Measurements from ENCODE around the gene PRUNE2. TPM values are rescaled to one million over a fixed set of nuclear protein-coding genes. Genes with fewer than 3 reads are reported as not detected.

PRUNE2 gene
- total and polyA plus RNA-seq, 9 of the 15 experiments (the other 6 are each of a cell fraction or from before 2014, with no cell fraction given): 0.05 to 0.45 (median 0.18) TPM; not detected in 1

DNA sequence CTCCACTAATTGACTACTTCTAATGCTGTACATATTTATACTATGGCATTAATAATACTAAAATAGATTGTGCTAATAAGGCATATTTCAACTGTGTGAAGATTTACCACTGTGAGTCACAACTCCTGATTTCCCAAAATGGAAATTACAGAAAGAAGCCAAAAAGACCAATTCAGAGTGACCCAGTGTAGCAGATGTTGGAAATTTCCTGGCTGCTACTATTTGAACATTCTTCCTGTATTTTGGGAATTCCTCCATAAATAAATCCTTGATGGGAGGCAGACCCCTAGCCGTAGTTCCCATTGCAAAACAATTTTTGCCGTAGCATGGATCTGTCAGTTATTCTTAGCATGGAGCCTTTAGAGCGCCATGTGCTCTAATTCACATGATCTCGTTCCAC is 11.4 kb upstream of the PRUNE2 start:
- Histone ChIP-seq H3K4me1 (replicated peaks in 1 of 2; ENCODE audit: control insufficient read depth in 2 of 2, insufficient read depth in 2 of 2, low read length in 2 of 2) (no peaks in the 10 kb centered on the region), H3K4me3 (no peak overlapping the region), H3K27ac (ENCODE audit: extremely low read depth, low read depth, low read length) (no peak overlapping the region), H3K9me1 (ENCODE audit: control insufficient read depth, insufficient read depth, low read length) (no peaks in the 10 kb centered on the region), H3K9me3 (replicated peaks; ENCODE audit: control insufficient read depth, insufficient read depth, low read depth, low read length) (no peaks in the 10 kb centered on the region), H3K4me2 (ENCODE audit: insufficient read depth, low read length) (no peak overlapping the region), H2AFZ (ENCODE audit: low read depth, low read length) (no peak overlapping the region), H3K79me2 (ENCODE audit: control insufficient read depth, insufficient read depth, low read length) (no peaks in the 10 kb centered on the region), H4K20me1 (replicated peaks; ENCODE audit: control insufficient read depth, insufficient read depth, low read length) (no peaks in the 10 kb centered on the region), H3K27me3 (ENCODE audit: control insufficient read depth in 2 of 2, insufficient read depth in 2 of 2, low read length in 2 of 2) (no peaks in the 10 kb centered on the region), H3K9ac (ENCODE audit: insufficient read depth in 1 of 2, low read depth in 2 of 2, low read length in 2 of 2) (no peak overlapping the region), H3K36me3 (ENCODE audit: control insufficient read depth, insufficient read depth, low read length) (no peaks in the 10 kb centered on the region)
- no peak for TF ChIP-seq ZNF175 (CRISPR knock-in tag; IDR thresholded peaks at IDR 0.05; ENCODE audit: low read depth)
- no peak for TF ChIP-seq LARP7 (IDR thresholded peaks at IDR 0.05)
- no peak for TF ChIP-seq GTF2A2 (tag; IDR thresholded peaks at IDR 0.05)
- TF ChIP-seq, protein P1, sequence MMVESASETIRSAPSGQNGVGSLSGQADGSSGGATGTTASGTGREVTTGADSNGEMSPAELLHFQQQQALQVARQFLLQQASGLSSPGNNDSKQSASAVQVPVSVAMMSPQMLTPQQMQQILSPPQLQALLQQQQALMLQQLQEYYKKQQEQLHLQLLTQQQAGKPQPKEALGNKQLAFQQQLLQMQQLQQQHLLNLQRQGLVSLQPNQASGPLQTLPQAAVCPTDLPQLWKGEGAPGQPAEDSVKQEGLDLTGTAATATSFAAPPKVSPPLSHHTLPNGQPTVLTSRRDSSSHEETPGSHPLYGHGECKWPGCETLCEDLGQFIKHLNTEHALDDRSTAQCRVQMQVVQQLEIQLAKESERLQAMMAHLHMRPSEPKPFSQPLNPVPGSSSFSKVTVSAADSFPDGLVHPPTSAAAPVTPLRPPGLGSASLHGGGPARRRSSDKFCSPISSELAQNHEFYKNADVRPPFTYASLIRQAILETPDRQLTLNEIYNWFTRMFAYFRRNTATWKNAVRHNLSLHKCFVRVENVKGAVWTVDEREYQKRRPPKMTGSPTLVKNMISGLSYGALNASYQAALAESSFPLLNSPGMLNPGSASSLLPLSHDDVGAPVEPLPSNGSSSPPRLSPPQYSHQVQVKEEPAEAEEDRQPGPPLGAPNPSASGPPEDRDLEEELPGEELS (CRISPR knock-in tag; IDR thresholded peaks at IDR 0.05; ENCODE audit: borderline replicate concordance): no peak
- no peak for TF ChIP-seq CC2D1A (IDR thresholded peaks at IDR 0.05)
- no peak for TF ChIP-seq FOXJ3 (CRISPR knock-in tag; IDR thresholded peaks at IDR 0.05)
- TF ChIP-seq ZFPM2 (CRISPR knock-in tag; IDR thresholded peaks at IDR 0.05): no peak
- TF ChIP-seq DMBX1 (CRISPR knock-in tag; IDR thresholded peaks at IDR 0.05; ENCODE audit: borderline replicate concordance): no peak
- no peak for TF ChIP-seq NR1H2 (CRISPR knock-in tag; IDR thresholded peaks at IDR 0.05)
- TF ChIP-seq ZNF584 (CRISPR knock-in tag; IDR thresholded peaks at IDR 0.05; ENCODE audit: low read depth): no peak
- TF ChIP-seq, protein P2, sequence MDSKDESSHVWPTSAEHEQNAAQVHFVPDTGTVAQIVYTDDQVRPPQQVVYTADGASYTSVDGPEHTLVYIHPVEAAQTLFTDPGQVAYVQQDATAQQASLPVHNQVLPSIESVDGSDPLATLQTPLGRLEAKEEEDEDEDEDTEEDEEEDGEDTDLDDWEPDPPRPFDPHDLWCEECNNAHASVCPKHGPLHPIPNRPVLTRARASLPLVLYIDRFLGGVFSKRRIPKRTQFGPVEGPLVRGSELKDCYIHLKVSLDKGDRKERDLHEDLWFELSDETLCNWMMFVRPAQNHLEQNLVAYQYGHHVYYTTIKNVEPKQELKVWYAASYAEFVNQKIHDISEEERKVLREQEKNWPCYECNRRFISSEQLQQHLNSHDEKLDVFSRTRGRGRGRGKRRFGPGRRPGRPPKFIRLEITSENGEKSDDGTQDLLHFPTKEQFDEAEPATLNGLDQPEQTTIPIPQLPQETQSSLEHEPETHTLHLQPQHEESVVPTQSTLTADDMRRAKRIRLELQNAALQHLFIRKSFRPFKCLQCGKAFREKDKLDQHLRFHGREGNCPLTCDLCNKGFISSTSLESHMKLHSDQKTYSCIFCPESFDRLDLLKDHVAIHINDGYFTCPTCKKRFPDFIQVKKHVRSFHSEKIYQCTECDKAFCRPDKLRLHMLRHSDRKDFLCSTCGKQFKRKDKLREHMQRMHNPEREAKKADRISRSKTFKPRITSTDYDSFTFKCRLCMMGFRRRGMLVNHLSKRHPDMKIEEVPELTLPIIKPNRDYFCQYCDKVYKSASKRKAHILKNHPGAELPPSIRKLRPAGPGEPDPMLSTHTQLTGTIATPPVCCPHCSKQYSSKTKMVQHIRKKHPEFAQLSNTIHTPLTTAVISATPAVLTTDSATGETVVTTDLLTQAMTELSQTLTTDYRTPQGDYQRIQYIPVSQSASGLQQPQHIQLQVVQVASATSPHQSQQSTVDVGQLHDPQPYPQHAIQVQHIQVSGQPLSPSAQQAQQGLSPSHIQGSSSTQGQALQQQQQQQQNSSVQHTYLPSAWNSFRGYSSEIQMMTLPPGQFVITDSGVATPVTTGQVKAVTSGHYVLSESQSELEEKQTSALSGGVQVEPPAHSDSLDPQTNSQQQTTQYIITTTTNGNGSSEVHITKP (IDR thresholded peaks at IDR 0.05; ENCODE audit: partially characterized antibody): no peak
- no peak for TF ChIP-seq DDX20 (tag; IDR thresholded peaks at IDR 0.05; ENCODE audit: low read depth)
- FAIRE-seq: no peak
- ATAC-seq: no peak
- DNase-seq (ENCODE audit: extremely low read depth in 1 of 4, low spot score in 3 of 4): no peak
- BruUV-seq (replicated peaks): no TSS peak
- 0% methylated on average over 4 of the region's 4 CpGs for WGBS (ENCODE audit: insufficient coverage, low coverage, missing lambda C conversion rate)
- in situ Hi-C loops (cut with MboI): no loop called here
- ChIA-PET POLR2A (no interaction called here), CTCF (ENCODE audit: low intra/inter-chr PET ratio) (no interaction called here)
- intact Hi-C loops (cut with micrococcal nuclease): no loop called here

All from K562 (cell line).